ENCODE results near the gene ELFN1.

ELFN1 gene

DNA sequence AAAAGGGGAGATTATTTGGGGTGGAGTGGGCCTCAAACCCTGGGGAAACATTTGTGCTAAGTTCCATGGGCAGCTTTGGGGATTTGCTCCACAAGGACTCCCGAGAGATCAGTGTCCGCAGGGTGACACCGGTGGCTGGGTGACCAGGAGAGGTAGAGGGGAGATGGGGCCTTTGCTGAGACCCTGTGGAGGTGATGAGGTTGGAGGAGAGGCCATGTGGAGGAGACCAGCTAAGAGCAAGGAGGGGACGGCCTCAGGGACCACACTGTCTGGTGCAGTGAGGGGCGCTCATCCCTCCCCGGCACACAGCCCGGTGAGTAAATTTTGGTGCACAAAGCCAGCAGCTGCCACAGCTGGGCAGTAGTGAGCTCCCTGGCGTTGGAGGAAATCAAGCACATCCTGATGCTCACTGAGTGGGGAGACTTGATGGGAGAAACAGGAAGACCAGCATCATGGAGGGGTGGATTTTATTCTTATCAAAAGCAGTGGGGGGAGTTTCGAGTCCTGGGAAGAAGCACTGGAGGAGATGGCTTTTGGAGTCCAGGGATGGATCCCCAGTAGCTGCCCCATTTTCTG, 20.2 kb upstream of the ELFN1 start:
- H3K9me3 Mint-ChIP-seq (ENCODE audit: low read depth), result no peaks in the 10 kb centered on the region
- no peaks in the 10 kb centered on the region for H3K36me3 Mint-ChIP-seq
- H3K27ac Mint-ChIP-seq, result no peak overlapping the region
- peaks cover 3% of the 10 kb centered on the region for H3K27me3 Mint-ChIP-seq
- no peak overlapping the region for H3K4me3 Mint-ChIP-seq
- no peaks in the 10 kb centered on the region for H3K4me1 Mint-ChIP-seq (ENCODE audit: low read depth)

DNA sequence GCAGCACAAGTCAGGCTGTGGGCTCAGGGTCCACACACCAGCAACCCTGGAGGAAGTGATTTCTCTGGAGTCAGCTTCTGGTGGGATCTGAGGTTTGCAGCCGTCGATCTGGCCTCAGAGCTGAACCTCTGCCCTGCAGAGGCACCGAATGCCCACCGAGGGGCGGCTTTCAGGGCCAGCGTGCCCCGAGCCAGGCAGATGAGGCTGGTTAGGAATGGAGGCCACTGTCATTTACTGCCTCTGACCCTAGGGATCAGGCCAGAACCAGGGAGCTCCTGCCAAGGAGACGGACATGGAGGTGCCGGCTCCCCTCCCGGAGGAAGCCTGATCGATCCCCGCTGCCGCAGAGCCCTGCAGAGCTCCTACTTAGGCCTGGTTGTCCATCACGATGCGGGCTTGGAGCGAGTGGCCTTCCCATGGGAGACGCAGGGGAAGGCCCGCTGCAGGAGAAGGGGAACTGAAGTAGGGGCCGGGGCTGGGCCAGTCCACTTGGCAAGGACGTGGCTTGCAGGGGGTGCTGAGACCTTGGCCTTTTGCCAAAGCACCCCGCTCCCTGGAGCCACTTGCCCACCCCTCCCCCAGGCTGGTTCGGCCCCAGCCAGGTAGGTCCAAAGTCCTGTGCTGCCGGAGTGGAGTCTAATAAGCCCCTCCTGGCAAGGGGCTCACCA, 19.6 kb upstream of the ELFN1 start:
- H3K4me3 Mint-ChIP-seq, result no peak overlapping the region
- peaks cover 3% of the 10 kb centered on the region for H3K27me3 Mint-ChIP-seq
- no peaks in the 10 kb centered on the region for H3K4me1 Mint-ChIP-seq (ENCODE audit: low read depth)
- H3K36me3 Mint-ChIP-seq, result no peaks in the 10 kb centered on the region
- no peaks in the 10 kb centered on the region for H3K9me3 Mint-ChIP-seq (ENCODE audit: low read depth)
- no peak overlapping the region for H3K27ac Mint-ChIP-seq

DNA sequence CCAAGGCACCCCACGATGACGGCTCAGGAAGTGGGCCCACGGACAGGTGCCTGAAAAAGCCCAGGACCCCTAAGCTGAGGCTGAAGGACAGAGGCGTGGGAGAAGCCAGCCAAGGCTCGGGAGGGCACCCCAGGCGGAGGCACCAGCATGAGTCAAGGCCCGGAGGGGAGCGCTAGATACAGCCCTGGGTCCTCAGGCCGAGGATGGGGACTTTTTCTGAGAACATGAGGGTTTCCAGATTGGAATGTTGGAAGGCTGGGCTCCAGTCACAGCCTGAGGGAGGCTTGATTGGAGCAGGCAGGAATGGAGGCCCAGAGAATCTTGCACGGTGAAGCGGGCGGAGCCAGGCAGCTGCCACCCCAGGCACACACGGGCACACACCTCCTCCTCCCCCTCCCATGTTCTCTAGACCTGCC, 19.0 kb upstream of the ELFN1 start:
- no peaks in the 10 kb centered on the region for H3K9me3 Mint-ChIP-seq (ENCODE audit: low read depth)
- H3K27ac Mint-ChIP-seq, result no peak overlapping the region
- H3K4me3 Mint-ChIP-seq, result no peak overlapping the region
- peaks cover 7% of the 10 kb centered on the region for H3K27me3 Mint-ChIP-seq
- H3K36me3 Mint-ChIP-seq, result no peaks in the 10 kb centered on the region
- H3K4me1 Mint-ChIP-seq (ENCODE audit: low read depth), result no peaks in the 10 kb centered on the region

DNA sequence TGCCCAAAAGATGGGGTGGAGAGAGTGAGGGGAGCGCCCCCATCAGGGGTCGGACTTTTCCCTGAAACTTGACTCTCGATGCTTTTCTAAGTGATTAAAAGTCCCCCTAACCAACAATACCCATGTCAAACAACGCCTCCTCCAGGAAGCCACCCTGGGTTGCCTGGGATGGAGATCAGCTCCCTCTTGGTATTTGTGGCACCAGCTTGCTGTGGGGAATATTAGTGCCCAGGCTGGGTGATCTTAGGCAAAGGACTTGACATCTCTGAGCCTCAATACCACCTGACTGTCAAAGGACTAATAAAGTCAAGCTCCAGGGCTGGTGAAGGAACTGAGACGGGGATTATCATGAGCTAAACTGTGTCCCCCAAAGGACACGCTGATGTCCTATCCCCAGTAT, 18.2 kb upstream of the ELFN1 start:
- Mint-ChIP-seq H3K36me3 (no peaks in the 10 kb centered on the region), H3K4me3 (no peak overlapping the region), H3K27ac (no peak overlapping the region), H3K4me1 (ENCODE audit: low read depth) (no peaks in the 10 kb centered on the region), H3K27me3 (peaks cover 11% of the 10 kb centered on the region), H3K9me3 (ENCODE audit: low read depth) (no peaks in the 10 kb centered on the region)

DNA sequence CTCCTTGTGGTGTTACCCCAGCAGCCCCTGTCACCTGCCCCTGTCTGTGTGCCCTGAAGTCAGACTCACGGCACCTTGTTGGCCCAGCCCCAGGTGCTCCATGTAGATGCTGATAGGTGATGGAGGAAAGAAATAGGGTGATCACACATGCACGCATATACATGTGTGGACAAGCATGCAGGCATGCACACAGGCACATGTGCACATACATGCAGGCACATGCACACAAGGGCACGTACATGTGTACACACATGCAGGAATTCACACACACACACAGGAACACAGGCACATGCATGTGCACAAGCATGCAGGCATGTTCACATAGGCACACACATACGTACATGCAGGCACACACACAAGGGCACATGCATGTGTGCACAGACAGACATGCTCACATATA, 16.6 kb upstream of the ELFN1 start:
- H3K36me3 Mint-ChIP-seq, result no peaks in the 10 kb centered on the region

DNA sequence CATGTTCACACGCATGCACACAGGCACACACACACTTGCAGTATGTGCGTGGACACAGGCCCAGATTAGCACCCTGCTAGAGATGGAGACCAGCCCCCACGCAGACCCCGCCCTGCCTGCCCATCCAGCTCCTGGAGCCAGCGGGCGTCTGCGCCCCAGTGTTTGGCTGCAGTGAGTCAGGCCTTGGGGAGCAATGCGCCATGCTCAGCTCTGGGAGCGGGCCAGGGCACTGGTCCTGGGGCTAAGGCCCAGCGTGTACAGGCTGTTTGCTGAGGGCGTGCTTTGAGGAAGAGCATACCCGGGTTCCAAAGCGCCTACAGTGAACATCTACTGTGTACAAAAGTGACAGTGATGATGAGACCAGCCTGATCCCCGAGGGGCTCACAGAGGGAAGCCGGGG, 16.0 kb upstream of the ELFN1 start:
- Mint-ChIP-seq H3K27ac (no peak overlapping the region), H3K9me3 (ENCODE audit: low read depth) (no peaks in the 10 kb centered on the region), H3K27me3 (peaks cover 21% of the 10 kb centered on the region), H3K4me1 (ENCODE audit: low read depth) (no peaks in the 10 kb centered on the region), H3K36me3 (no peaks in the 10 kb centered on the region), H3K4me3 (no peak overlapping the region)

More for the DNA sequence above, 16.6 kb upstream of the ELFN1 start:
- Mint-ChIP-seq H3K9me3 (ENCODE audit: low read depth) (no peaks in the 10 kb centered on the region), H3K27ac (no peak overlapping the region), H3K4me3 (no peak overlapping the region), H3K4me1 (ENCODE audit: low read depth) (no peaks in the 10 kb centered on the region), H3K27me3 (peaks cover 19% of the 10 kb centered on the region)

DNA sequence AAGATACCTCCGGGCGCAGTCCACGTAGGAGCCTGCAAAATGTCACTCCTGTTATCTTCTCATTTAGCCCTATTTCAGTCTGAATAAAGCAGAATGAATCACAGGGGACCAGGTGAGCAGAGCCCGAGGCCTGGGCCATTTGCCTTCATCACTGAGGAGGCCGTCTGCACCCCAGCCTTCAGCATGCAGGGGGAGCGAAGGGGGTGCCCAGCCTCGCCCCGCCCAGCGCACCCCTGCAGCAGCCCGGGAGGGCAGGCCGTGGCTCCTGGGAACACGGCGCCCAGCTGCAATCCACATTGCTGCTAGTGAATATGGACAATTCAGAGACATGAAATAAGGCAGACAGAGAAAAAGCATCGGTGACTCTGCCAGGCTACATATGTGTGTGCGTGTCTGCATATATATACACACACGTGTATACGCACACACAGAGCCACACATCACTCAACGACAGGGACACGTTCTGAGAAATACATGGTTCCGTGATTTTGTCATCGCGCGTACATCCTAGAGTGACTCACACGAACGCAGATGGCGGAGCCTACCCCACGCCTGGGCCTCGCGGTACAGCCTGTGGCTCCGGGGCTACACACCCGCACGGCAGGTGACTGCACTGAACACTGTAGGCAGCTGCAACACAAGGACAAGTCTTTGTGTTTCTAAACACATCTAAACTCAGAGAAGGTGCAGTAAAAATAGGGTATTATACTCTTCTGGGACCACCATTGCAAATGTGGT, 15.2 kb upstream of the ELFN1 start:
- H3K27ac Mint-ChIP-seq, result no peak overlapping the region
- H3K4me3 Mint-ChIP-seq, result no peak overlapping the region
- H3K27me3 Mint-ChIP-seq, result peaks cover 20% of the 10 kb centered on the region
- no peaks in the 10 kb centered on the region for H3K36me3 Mint-ChIP-seq
- H3K4me1 Mint-ChIP-seq (ENCODE audit: low read depth), result no peaks in the 10 kb centered on the region
- H3K9me3 Mint-ChIP-seq (ENCODE audit: low read depth), result no peaks in the 10 kb centered on the region

DNA sequence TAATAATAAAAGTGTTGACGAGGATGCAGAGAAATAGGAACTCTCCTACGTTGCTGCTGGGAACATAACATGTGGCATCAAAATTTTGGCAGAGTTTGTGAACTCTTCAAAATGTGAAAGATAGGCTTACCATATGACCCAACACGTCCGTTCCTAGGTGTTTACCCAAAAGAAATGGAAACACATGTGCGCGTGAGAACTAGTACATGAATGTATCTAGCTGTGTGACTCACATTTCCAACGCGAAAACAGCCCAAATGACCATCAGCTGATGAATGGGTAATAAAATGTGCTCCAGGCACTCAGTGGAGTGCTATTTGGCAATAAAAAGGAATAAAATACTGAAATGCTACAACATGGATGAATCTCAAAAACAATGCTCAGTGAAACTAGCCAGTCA, 10.4 kb upstream of the ELFN1 start:
- Mint-ChIP-seq H3K9me3 (ENCODE audit: low read depth) (no peaks in the 10 kb centered on the region), H3K4me3 (no peak overlapping the region), H3K27me3 (peaks cover 31% of the 10 kb centered on the region), H3K36me3 (no peaks in the 10 kb centered on the region), H3K27ac (no peak overlapping the region), H3K4me1 (ENCODE audit: low read depth) (peaks cover 2% of the 10 kb centered on the region)

DNA sequence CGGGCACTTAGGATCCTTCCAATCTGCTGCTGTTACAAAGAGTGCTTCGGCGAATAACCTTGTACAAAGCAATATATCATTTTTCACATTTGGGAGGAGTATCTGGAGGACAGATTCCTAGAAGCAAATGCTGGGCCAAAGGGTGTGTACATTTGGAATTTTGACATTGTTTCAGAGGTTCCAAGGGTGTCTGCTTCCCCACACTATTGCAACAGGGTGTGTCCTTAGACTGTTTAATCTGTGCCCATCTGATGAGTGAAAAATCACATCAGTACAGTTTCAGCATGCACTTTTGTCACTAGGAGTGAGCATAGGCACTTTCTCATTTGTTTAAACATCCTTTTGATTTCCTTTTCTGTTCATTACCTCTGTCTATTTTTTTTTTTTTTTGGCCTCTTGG, 8.6 kb upstream of the ELFN1 start:
- H3K27me3 Mint-ChIP-seq, result peaks cover 25% of the 10 kb centered on the region
- H3K4me3 Mint-ChIP-seq, result no peak overlapping the region
- no peaks in the 10 kb centered on the region for H3K9me3 Mint-ChIP-seq (ENCODE audit: low read depth)
- no peak overlapping the region for H3K27ac Mint-ChIP-seq
- peaks cover 2% of the 10 kb centered on the region for H3K4me1 Mint-ChIP-seq (ENCODE audit: low read depth)
- no peaks in the 10 kb centered on the region for H3K36me3 Mint-ChIP-seq

DNA sequence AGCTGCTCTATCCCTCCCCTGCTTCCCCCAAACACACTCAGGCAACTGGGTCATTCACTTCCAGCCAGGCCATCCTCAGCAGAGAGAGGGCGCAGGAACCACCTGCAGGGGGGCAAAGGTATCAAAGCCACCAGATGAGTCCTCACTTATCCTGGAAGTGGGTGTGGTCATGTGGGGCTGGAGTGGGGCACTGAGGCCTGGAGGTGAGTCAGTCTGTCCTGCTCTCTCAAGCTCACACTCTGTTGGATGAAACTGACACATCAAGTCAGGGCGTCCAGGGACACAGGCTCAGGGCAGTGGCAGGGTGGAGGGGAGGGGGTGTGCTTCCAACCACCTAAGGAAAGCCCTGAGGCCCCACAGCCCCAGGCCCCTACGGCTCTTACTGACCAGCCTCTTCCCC, 8.0 kb upstream of the ELFN1 start:
- Mint-ChIP-seq H3K27ac (no peak overlapping the region), H3K4me3 (no peak overlapping the region), H3K4me1 (ENCODE audit: low read depth) (peaks cover 3% of the 10 kb centered on the region), H3K36me3 (no peaks in the 10 kb centered on the region), H3K27me3 (peaks cover 22% of the 10 kb centered on the region), H3K9me3 (ENCODE audit: low read depth) (no peaks in the 10 kb centered on the region)

DNA sequence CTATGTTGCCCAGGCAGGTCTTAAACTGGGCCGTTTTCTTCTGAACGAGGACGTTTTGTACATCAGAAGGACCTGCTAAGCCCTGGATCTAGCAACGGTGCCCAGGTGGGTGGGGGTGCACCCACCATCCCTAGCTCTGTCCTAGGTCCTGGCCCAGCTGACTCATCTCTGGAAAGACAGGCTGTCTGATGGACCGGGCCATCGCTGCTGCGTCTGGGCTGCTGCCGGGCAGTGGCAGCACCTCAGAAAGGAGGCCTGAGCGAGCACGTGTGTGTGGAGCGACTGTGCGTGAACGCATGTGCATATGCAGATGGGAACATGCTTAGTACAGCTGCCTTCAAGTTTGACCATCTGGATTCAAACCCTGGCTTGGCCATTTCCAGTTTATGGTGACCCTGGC, 7.3 kb upstream of the ELFN1 start:
- H3K36me3 Mint-ChIP-seq, result no peaks in the 10 kb centered on the region
- H3K9me3 Mint-ChIP-seq (ENCODE audit: low read depth), result no peaks in the 10 kb centered on the region
- H3K27me3 Mint-ChIP-seq, result peaks cover 18% of the 10 kb centered on the region
- H3K27ac Mint-ChIP-seq, result no peak overlapping the region
- peaks cover 3% of the 10 kb centered on the region for H3K4me1 Mint-ChIP-seq (ENCODE audit: low read depth)
- no peak overlapping the region for H3K4me3 Mint-ChIP-seq

DNA sequence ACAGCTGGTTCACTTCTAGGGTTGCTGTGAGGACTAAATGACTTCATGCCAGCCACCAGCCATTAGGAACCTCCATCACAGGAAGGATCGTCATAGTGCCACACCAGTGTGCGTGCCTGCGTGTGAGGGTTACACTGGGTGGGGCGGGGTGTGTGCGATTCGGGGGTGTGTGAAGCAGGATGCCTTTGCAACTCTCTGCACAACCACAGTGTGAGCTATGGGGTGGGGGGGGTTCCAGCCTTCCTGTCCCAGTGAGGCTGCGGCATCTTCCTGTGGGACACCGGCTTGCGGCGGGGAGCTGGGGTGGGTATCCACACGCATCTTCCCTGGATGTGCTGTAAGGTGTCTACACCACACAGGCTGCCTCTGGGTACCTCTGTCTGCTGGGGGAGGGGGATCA, 6.9 kb upstream of the ELFN1 start:
- Mint-ChIP-seq H3K9me3 (ENCODE audit: low read depth) (no peaks in the 10 kb centered on the region), H3K27me3 (peaks cover 16% of the 10 kb centered on the region), H3K4me1 (ENCODE audit: low read depth) (peaks cover 5% of the 10 kb centered on the region), H3K36me3 (no peaks in the 10 kb centered on the region), H3K4me3 (peak overlapping the region; percentile 58), H3K27ac (no peak overlapping the region)

DNA sequence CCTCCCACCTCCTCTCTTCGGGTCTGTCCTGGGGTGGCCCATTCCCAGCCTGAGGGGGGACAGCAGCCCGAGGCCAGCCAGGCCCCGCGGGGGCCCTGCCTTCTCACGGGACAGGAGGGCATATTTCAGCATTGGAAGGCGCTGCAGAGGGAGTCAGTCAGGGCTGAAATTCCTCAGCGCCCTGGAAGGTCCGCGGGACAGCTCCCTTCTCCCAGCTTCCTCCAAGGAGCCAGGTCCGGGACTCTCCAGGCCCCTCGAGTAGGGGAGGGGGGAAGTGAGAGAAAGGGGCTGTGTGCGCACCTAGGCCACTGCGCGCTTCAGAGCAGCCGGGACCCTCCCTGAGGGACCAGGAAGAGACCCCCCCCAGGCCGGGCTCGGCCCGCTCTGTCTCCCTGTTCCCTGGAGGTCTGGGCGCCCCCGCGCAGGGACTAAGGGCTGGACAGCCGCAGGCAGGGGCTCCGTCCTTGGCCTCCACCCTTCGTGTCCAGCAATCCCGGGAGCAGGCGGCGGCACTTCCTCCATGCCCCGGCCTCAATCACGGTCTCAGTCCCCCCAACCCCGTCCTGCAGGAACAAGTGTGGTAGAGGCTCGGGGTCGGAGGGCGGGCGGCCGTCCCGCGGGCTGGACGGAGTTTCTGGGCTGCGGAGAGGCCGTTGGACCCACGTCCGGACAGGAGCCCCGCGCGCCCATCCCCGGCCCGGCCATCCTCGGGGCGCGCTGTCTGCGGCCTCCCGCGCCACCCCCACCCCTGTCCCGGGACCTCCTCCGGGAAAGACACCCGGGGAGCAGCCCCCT, 6.0 kb upstream of the ELFN1 start:
- Mint-ChIP-seq H3K27ac (no peak overlapping the region), H3K27me3 (peaks cover 13% of the 10 kb centered on the region), H3K4me1 (ENCODE audit: low read depth) (peaks cover 8% of the 10 kb centered on the region), H3K4me3 (no peak overlapping the region), H3K36me3 (no peaks in the 10 kb centered on the region), H3K9me3 (ENCODE audit: low read depth) (no peaks in the 10 kb centered on the region)

DNA sequence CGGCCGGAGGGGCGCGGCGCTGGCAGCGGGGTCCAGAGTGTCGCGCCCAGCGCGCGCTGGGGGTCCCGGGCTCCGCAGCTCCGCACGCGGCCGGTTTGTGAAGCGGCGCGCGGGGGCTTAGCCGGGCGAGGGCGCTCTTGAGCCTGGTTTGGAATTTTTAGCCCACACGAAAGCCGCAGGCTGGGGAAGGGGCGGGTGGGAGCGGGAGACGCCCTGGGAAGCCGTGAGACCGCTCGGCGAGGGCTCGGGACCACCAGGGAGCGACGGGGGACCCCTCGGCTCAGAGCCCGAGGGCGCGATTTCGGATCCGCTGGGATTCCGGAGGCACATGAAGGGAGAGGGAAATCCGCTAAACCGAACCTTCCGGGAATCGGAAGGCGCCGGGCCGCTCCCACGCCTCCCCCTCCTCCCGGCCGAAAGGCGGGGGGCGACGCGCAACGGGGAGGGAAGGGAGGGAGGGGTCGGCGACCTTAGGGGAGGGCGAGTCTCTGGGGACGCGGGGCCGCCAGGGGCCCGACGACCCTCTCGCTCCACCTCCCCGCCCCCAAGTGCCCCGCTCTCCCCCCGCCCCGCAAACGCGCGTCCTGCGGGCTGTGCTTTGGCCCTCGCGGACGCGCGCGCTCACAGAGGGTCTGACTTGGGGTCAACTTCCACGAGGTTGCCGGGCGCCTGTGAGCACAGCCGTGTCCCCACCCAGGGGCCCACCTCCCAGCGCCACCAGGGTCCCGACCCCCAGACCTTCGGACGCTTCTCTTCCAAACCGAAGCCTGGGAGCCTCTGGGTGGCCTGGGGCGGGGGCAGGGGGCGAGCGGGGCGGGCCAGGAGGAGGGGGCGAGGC, 5.1 kb upstream of the ELFN1 start:
- H3K27ac Mint-ChIP-seq, result no peak overlapping the region
- H3K4me3 Mint-ChIP-seq, result no peak overlapping the region
- H3K9me3 Mint-ChIP-seq (ENCODE audit: low read depth), result no peaks in the 10 kb centered on the region
- H3K36me3 Mint-ChIP-seq, result no peaks in the 10 kb centered on the region
- peaks cover 14% of the 10 kb centered on the region for H3K27me3 Mint-ChIP-seq
- peaks cover 8% of the 10 kb centered on the region for H3K4me1 Mint-ChIP-seq (ENCODE audit: low read depth)

Data from activated naive CD8-positive, alpha-beta T cell (primary cell).